UCSD-AML1 (cell line): Measurements from ENCODE around the gene ERVW-1.
"Not testable (repeated sequence)": the region's sequence is repeated elsewhere in the genome, so short reads cannot be mapped to it uniquely, and the experiment has no call there.

Experiments used
- DNase-seq: peaks from one replicate; lab custom pipeline; 2025; ENCODE audit not compliant: unreplicated experiment; lab: John Stamatoyannopoulos, UW

ERVW-1 gene, protein sequence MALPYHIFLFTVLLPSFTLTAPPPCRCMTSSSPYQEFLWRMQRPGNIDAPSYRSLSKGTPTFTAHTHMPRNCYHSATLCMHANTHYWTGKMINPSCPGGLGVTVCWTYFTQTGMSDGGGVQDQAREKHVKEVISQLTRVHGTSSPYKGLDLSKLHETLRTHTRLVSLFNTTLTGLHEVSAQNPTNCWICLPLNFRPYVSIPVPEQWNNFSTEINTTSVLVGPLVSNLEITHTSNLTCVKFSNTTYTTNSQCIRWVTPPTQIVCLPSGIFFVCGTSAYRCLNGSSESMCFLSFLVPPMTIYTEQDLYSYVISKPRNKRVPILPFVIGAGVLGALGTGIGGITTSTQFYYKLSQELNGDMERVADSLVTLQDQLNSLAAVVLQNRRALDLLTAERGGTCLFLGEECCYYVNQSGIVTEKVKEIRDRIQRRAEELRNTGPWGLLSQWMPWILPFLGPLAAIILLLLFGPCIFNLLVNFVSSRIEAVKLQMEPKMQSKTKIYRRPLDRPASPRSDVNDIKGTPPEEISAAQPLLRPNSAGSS

DNA sequence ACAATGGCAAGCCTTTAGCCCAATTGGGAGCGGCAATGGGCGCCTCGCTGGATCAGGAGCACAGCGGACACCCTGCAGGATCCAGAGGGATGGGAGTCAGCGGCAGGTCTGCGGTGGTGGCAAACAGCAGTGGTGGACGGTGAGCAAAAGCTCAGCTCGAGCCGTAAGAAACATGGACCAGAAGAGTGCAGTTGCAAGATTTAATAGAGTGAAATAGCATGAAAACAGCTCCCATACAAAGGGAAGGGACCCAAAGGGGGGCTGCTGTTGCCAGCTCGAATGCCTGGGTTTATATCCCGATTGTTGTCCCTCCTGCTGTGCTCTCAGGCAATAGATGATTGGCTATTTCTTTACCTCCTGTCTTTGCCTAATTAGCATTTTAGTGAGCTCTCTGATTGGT lies at the start of gene ERVW-1:
Gene ERVW-1 (minus strand): TSS at position 266 of the 400 bp plus-strand sequence. CDS start 7,565 bp downstream, outside the sequence.
- DNase-seq, result not testable (repeated sequence)

- DNase-seq, result no peak
These were observed 45.4 kb upstream of the ERVW-1 start for GRCh38 chr7:92523110-92523509.

DNA sequence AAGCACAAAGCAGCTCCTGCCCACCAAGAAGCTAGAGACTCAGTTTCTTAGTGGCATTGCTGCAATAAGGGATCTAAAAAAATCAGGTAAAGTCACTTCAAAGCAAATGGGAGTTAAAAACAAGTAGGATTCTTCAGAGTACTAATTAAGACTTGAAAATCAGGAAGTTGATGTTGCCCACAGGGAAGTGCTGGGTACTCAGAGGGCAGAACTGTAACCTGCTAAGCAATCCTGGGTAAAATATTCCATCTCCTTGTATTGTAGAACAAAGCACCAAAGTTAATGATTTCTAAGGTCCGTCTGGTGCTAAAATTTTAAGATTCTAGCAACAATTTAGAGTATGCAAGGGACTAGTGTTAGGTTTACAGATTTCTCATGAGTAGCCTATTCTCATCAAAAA lies 42.3 kb upstream of the ERVW-1 start:
- DNase-seq, result no peak

DNA sequence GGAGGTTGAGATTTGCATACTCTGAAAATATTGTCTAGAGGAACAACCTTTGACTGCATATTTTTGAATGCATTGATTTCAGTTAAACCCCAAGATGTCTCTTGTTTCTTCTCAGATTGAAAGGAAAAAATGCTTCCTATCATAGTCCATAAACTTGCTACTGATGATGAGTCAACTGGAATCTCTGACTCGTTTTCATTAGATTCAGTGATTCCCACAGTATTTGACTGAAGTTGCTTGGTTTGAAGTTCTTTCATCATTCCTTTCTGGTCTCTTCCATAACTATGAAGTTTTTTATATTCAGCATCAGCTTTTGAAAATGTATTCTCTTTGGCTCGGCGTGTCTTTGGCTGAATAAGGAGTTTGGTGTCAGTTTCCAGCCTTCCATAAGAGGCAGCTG lies 39.9 kb upstream of the ERVW-1 start:
- no peak for DNase-seq

- no peak for DNase-seq
These were observed 35.6 kb upstream of the ERVW-1 start for GRCh38 chr7:92513167-92513902.

GRCh38 chr7:92508946-92509345 lies 31.2 kb upstream of the ERVW-1 start:
- no peak for DNase-seq

DNA sequence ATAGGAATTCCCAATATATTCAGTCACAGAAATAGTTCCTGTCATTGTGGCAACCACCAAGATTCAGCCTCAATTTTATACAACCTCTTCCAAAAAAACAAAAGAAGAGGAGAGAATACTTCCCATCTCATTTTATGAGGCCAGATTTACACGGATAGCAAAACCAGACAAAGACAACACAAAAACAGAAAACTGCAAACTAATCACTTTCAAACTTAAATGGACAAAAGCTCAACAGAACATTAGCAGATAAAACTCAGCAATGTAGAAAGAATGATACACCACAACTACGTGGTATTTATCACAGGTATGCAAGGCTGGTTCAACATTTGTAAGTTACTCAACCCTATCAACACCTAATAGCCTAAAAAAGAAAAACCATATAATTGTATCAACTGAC lies 28.6 kb upstream of the ERVW-1 start:
- no peak for DNase-seq

GRCh38 chr7:92504563-92504962 lies 26.8 kb upstream of the ERVW-1 start:
- DNase-seq, result no peak

DNA sequence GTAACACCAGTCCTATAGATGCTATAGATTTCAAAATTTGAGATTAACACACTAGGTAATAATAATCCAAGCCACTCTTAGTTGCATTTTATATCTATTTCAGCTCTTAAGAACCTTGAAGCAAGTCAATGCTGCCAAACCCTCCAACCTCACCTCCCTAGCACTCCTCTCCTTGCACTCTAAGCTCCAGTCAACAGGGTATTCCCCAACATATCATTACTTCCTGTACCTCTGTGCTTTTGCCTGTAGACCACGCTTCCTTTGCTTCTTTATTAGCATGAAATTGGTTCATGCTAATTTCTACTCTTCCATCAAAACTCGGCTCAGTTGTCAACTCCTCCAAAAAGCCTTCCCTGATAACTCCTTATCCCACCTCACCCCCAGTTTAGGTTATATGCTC lies 26.0 kb upstream of the ERVW-1 start:
- DNase-seq, result no peak

- no peak for DNase-seq
These were observed 20.8 kb upstream of the ERVW-1 start for GRCh38 chr7:92498557-92498956.

DNA sequence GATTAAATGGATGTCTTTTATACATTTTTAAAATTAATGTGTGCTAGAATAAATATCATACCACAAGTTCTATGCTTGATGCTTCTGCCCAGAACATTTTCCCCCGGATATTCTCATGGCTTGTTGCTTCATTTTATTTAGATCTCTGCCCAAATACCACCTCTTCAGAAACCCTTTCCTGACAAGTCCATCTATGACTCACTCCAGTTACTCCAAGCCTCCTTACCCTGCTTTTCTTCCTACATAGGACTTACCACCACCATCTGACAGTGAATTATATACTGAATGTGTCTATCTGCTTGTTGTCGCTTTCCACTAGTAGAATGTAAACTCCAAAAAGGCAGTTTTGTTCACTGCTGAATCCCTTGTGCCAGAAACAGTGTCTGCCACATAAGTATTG lies 19.1 kb upstream of the ERVW-1 start:
- no peak for DNase-seq

- no peak for DNase-seq
These were observed 11.9 kb upstream of the ERVW-1 start for GRCh38 chr7:92489634-92490033.

DNA sequence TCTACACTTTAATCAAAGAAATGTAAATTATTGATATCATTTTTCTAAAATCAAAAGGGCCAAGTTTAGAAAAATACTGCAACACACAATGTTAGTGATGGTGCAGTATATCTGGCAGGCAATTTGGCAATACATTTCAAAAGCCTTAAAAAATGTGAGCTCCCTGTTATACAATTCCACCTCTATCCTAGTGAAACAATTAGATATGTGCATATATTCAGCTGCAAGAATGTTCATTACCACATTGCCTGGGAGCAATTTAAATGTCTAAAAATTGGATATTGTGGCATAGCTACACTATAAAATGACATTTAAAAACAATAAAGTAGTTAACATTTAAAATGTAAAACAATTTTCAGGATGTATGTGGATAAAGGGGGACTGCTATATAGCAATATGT lies 10.1 kb upstream of the ERVW-1 start:
- no peak for DNase-seq

DNA sequence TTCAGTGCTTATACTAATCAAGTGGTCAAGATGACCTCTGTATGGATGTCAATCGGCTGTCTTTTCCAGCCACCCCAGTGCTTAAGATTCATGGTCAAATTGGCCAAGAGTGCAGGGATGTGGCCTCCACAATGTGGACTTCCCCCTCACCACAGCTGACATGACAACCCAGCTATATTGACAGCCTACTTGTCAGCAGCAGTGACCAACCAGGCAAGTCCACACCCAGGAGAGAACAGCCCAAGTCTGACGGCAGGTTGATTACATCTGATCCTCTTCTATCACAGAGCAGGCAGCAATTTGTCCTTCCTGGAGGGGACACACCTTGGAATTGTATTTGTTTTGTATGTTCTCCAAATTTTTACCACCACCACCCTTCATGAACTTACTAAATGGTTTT lies 8.2 kb upstream of the ERVW-1 start:
- no peak for DNase-seq

DNA sequence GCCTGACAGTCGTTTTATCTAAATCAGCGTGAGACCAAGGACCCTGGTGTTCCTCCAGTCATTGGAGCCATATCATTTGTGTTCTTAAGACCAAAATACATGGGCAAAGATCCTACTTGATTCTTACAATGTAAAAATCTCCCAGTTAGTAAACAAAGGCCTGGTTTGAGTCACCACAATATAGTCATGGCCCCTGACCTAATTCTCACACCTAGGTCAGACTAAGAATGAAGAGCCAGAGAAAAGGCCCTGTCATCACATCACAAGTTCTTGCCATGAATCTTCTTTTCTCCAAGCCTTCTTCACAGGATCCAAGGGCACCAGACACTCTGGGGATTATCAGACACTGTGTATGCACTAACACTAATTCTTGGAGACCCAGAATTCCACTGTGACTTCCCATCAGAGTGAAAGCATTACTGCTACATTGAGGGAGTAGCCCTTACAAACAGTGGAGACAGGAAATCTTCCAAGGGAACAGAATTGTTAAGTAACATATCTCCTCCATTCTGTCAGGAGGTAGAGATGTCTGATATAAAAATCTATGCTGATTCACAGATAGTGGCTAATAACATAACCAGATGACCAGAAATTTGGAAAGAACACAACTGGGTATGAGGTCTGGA lies 7.6 kb upstream of the ERVW-1 start:
- DNase-seq, result no peak

DNA sequence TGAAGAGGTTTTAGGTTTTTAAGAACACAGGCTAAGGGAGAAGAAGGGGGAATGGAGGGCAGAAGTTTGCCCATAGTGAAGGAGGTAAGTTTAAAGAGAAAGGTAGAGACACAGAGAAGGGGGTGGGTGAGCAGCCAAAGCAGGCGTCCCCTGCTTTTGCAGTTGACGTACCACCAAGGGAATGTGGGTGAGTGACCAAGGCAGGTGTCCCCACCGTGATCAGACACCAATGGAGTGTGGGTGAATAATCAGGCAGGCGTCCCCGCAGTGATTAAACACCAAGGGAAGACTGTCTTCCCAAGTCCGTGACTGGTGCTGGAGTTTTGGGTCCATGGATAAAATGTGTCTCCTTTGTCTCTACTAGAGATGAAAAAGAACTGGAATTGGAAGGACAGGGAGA lies 6.5 kb upstream of the ERVW-1 start:
- DNase-seq, result not testable (repeated sequence)

DNA sequence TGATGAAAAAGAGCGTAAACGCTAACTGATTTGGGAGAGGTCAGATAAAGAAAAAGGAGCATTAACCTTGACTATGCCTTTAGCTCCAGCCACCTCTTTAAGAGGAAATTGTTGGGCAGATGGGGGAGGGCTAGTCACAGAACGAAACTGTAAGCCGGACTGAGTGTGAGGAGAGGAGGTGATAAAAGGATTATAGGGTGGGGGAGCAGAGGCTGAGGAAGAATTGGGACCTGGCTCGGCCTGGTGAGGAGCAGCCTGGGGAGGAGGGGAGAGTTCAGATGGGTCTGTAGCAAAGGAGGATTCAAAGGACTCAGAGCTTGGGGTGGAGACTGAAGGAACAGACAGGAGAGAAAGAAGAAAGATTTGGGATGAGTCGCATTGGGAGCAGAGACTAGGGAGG lies 5.9 kb upstream of the ERVW-1 start:
- not testable (repeated sequence) for DNase-seq

DNA sequence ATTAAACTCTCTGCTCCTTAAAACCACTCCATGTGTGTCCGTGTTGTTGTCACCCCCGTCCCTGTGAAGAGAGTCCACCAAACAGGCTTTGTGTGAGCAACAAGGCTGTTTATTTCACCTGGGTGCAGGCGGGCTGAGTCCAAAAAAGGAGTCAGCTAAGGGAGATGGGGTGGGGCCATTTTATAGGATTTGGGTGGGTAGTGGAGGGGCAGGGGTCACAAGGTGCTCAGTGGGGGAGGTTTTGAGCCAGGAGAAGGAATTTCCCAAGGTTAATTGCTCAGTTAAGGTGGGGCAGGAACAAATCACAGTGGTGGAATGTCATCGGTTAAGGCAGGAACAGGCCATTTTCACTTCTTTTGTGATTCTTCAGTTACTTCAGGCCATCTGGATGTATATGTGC lies 1.4 kb upstream of the ERVW-1 start:
- DNase-seq, result not testable (repeated sequence)

- DNase-seq, result no peak
These were observed 965 bp upstream of the ERVW-1 start for GRCh38 chr7:92478711-92479110.

DNA sequence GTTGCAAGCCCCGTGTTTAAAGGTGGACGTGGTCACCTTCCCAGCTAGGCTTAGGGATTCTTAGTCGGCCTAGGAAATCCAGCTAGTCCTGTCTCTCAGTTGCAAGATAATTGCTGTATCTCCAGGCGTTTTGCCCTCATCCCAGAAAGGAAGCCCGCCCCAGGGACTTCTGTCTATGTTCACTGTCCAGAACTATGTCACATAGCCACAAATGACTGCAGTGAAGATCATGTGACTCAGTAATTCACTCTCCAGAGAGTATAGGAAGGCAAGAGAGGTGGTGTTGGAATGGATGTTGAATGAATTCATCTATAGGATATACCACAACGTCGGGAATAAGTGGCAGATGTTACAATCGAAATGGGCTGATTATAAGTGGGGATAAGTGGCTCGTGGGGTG lies 349 bp upstream of the ERVW-1 start:
- no peak for DNase-seq

DNA sequence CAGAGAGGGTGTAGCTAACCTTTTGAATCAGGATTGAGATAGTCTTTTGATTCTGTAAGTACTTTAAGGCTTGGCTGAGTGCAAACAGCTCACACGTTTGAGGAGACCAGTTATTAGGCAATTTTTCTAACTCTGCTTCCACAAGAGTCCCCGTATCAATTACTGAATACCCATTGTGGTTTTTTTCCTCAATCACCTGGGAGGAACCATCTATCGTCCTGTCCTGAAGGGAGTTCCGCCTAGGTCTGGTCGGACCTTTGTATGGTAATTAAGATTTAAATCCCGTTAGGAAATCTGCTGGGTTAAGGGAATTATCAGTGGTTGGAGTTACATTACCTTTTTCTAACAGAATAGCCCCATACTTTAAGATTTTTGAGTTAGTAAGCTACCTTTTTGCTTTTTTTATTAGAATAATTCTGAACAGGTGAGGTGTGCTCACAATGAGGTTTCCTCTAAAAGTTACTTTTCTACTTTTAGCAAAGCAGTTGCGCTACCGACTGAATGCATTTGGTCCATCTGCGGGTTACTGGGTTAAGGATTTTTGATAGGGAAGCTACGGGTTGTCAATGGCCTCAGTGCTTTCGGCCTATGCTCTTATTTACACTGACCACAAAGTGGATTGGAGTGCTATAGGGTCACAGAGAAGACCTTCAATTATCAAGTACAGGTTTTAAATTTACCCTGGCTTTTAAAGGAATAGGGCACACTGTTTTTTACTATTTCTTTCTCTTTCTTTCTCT lies 1.7 kb downstream of the ERVW-1 start:
- DNase-seq, result not testable (repeated sequence)
